Ectodermal cell (in vitro differentiated cells): Measurements from ENCODE around the gene ALOX5AP.

ENCODE experiments used
- H3K27ac ChIP-seq: 2 replicates; pipeline ENCODE4 v1.7.0; 2013; ENCODE audit warnings: mild to moderate bottlenecking, low read depth, low read length; ENCODE audit not compliant: insufficient read depth, poor library complexity, severe bottlenecking
- H3K27me3 ChIP-seq: 2 replicates; pipeline ENCODE4 v1.7.0; 2013; ENCODE audit warnings: mild to moderate bottlenecking, low read length; ENCODE audit not compliant: insufficient read depth, control insufficient read depth, poor library complexity, severe bottlenecking
- H3K36me3 ChIP-seq: one replicate; pipeline ENCODE4 v1.7.0; 2013; ENCODE audit warnings: low read length; ENCODE audit not compliant: control insufficient read depth, insufficient read depth
- H3K4me1 ChIP-seq: one replicate; pipeline ENCODE4 v1.7.0; 2013; ENCODE audit warnings: low read length; ENCODE audit not compliant: control insufficient read depth, insufficient read depth
- H3K4me3 ChIP-seq: 2 replicates; pipeline ENCODE4 v1.7.0; 2013; ENCODE audit warnings: low read depth, low read length, control low read depth; ENCODE audit not compliant: insufficient read depth
- H3K9me3 ChIP-seq: 2 replicates; pipeline ENCODE4 v1.7.0; 2013; ENCODE audit warnings: mild to moderate bottlenecking, low read length, moderate library complexity; ENCODE audit not compliant: control insufficient read depth
- WGBS, 2 experiments: methylation state at CpG; one replicate each; pipeline ENCODE4 v1.1.7; 2013; ENCODE audit warnings: missing lambda C conversion rate in 2 of 2; 5-methylcytosine and 5-hydroxymethylcytosine counted together

ALOX5AP gene

DNA sequence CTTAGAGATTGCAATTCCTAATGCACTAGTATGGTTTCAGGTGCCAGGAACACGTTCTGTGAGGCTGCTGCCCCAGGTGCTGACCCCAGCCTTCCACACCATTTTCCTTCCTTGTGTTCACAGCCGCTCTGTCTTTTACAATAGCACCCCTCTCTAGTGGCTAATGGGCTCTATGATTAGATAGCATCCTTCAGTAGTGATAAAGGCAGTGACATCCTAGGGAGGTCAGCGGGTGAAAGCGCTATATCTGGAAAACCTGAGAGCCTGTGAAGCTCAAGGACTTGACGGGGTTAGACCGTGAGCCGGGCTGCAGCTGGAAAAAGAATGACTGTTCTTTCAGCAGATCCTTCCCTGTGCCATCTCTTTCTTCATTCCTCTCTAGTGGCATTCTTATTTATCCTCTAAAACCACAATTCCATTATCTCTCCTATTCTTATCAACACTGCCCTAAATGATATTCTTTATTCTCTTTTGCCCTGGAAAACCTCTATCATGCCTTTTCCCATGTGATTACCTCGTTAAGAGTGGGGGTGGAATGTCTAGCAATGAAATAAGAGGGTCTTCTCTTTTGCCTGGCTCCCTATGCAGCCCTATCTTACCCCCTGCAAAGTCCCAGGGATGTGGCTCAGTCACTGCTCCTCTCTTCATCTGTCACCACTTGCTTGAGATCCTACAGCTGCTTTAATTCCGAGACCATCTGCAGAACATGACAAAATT lies 21.8 kb downstream of the ALOX5AP start:
- H3K4me1 ChIP-seq = no peaks in the 10 kb centered on the region
- H3K36me3 ChIP-seq = no peaks in the 10 kb centered on the region
- H3K27me3 ChIP-seq = no peaks in the 10 kb centered on the region
- no peak overlapping the region for H3K27ac ChIP-seq
- H3K9me3 ChIP-seq = no peaks in the 10 kb centered on the region
- no peak overlapping the region for H3K4me3 ChIP-seq
- WGBS, 2 experiments = 89 to 91% methylated on average over 8 to 9 of the region's 9 CpGs

DNA sequence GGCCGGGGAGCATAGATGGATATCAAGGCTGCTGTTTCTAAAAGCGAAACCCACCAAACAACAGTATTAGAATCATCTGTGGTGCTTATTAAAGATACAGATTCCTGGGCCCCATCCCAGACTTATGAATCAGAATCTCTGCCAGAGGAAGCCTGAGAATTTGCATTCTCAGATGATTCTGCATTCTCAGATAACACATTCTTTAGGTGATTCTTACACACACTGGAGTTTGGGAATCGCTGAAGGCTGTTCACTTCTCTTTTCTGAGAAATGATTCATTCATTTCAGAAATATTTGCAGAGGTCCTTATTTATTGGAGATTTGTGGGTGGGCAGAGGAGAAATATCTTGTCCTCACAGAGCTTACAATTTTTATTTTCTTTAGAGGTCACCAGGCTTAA lies 24.4 kb downstream of the ALOX5AP start:
- no peaks in the 10 kb centered on the region for H3K27me3 ChIP-seq
- WGBS, 2 experiments = 97 to 100% methylated on average over 3 of the region's 3 CpGs
- no peaks in the 10 kb centered on the region for H3K4me1 ChIP-seq
- H3K4me3 ChIP-seq = no peak overlapping the region
- no peak overlapping the region for H3K27ac ChIP-seq
- no peaks in the 10 kb centered on the region for H3K9me3 ChIP-seq
- H3K36me3 ChIP-seq = no peaks in the 10 kb centered on the region

DNA sequence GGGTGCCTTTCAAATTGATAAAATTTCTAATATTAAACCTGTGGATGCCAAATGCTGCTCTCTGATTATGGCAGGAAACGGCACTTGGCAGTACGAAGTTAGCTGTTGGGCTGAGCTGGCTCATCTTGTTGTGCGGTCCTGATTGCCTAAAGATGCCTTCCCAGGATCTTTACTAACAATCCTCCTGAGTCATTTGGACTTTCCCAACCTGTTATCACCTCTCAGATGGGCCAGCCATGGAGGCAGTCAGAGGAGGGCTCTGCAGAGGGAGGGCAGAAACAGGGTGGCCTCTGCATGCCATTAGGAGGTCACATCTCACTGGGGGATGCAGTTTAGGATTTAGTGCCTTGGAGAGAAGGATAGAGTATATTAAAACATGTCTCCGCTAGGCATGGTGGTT lies 27.3 kb downstream of the ALOX5AP start:
- H3K4me3 ChIP-seq = no peak overlapping the region
- WGBS, 2 experiments = 94 to 99% methylated on average over 4 of the region's 4 CpGs
- no peaks in the 10 kb centered on the region for H3K4me1 ChIP-seq
- H3K27ac ChIP-seq = no peak overlapping the region
- no peaks in the 10 kb centered on the region for H3K36me3 ChIP-seq
- H3K9me3 ChIP-seq = no peaks in the 10 kb centered on the region
- no peaks in the 10 kb centered on the region for H3K27me3 ChIP-seq

DNA sequence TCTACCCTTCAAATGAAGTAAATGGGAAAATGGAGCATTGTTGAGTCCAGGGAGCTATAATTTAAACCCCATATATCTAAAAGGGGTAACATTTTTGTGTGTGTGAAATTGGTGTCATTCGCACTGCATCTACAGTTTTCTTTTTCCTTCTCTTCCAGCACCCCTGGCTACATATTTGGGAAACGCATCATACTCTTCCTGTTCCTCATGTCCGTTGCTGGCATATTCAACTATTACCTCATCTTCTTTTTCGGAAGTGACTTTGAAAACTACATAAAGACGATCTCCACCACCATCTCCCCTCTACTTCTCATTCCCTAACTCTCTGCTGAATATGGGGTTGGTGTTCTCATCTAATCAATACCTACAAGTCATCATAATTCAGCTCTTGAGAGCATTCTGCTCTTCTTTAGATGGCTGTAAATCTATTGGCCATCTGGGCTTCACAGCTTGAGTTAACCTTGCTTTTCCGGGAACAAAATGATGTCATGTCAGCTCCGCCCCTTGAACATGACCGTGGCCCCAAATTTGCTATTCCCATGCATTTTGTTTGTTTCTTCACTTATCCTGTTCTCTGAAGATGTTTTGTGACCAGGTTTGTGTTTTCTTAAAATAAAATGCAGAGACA lies 28.6 kb downstream of the ALOX5AP start:
- H3K4me3 ChIP-seq = no peak overlapping the region
- no peaks in the 10 kb centered on the region for H3K9me3 ChIP-seq
- no peaks in the 10 kb centered on the region for H3K36me3 ChIP-seq
- no peaks in the 10 kb centered on the region for H3K4me1 ChIP-seq
- 90 to 95% methylated on average over 8 of the region's 8 CpGs for WGBS, 2 experiments
- no peaks in the 10 kb centered on the region for H3K27me3 ChIP-seq
- H3K27ac ChIP-seq = no peak overlapping the region

DNA sequence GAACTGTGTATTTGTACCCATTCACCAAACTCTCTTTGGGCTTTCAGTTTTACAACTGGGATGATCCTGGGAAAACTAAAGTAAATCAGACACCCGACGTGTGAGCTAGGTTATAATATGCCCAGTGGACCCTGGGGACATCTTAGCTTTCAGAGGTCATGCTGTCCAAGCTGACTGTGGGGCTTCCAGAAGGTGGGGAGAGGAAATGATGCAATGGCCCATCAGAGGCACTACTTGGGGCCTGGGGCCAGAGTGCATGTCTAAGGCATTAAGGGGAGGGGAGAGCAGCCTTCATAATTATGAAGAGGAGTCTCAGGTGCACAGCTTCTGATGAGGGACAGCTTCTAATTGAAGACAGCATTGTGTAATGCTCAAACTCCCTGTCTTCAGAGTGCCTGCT lies 30.9 kb downstream of the ALOX5AP start:
- 88 to 94% methylated on average over 2 of the region's 2 CpGs for WGBS, 2 experiments
- Histone ChIP-seq H3K9me3 (no peaks in the 10 kb centered on the region), H3K36me3 (no peaks in the 10 kb centered on the region), H3K27me3 (no peaks in the 10 kb centered on the region), H3K4me1 (no peaks in the 10 kb centered on the region), H3K27ac (no peak overlapping the region), H3K4me3 (no peak overlapping the region)

DNA sequence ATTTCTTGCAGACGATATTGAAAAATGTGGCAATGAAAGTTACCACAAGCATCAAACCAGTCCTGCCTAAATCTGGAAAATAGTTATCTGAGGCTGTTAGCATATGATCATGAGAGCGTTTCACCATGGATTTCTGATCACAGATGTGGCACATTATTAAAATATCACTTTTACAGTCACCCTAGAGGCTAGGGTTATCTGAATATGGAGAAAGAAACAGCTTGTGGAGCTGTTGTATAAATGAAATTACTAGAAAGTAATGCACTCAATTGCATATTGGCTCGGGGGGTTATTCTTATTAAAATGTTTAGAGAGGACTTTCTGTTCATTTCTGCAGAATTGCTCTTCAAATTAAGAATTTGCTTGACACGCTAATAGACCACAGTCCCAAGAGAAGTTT lies 35.6 kb downstream of the ALOX5AP start:
- H3K27ac ChIP-seq = no peak overlapping the region
- no peaks in the 10 kb centered on the region for H3K9me3 ChIP-seq
- no peaks in the 10 kb centered on the region for H3K36me3 ChIP-seq
- WGBS, 2 experiments = 96 to 97% methylated on average over 3 to 4 of the region's 4 CpGs
- no peaks in the 10 kb centered on the region for H3K4me1 ChIP-seq
- no peak overlapping the region for H3K4me3 ChIP-seq
- H3K27me3 ChIP-seq = no peaks in the 10 kb centered on the region

DNA sequence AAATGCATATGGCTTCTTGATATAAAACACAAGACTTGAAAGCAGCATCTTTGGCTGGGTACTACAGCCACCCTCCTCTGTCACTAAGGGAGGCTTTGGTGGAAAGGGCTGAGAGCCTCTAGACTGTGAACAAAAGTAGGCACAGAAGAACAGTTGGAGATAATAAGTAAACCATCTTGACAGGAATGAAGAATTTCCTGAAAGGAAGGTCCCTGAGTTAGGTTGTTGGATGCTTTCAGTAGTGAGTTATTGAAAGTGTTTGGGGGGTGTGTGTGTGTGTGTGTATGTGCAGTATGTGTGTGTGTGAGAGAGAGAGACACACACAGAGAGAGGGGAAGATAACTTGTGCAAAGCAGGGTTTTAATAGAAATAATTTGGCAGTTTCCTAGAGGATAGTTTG lies 38.2 kb downstream of the ALOX5AP start:
- Histone ChIP-seq H3K4me3 (no peak overlapping the region), H3K27ac (no peak overlapping the region), H3K9me3 (no peaks in the 10 kb centered on the region), H3K4me1 (no peaks in the 10 kb centered on the region), H3K36me3 (no peaks in the 10 kb centered on the region), H3K27me3 (no peaks in the 10 kb centered on the region)

DNA sequence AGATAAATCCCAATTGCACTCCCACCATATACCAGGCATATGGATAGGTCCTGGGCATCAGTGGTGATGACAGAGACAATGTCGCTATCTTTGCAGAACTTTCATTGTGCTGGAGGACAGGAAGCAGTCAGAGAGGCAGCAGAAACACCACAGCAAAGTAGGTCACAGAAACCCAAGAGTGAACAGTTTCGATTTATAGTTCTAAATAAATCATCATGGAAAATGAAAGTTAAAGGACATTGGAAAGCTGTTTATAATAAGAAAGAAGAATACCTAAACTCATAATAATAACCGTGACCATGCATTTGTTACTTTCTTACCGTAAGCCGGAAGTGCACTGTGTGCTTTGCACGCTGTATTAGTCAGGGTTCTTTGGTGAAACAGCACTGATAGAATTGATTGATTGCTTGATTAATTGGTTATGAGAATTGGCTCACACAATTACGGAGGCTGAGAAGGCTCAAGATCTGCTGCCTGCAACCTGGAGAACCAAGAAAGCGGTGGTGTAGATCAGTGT lies 38.9 kb downstream of the ALOX5AP start:
- WGBS, 2 experiments = 96 to 97% methylated on average over 7 to 8 of the region's 8 CpGs
- no peak overlapping the region for H3K27ac ChIP-seq
- no peaks in the 10 kb centered on the region for H3K9me3 ChIP-seq

DNA sequence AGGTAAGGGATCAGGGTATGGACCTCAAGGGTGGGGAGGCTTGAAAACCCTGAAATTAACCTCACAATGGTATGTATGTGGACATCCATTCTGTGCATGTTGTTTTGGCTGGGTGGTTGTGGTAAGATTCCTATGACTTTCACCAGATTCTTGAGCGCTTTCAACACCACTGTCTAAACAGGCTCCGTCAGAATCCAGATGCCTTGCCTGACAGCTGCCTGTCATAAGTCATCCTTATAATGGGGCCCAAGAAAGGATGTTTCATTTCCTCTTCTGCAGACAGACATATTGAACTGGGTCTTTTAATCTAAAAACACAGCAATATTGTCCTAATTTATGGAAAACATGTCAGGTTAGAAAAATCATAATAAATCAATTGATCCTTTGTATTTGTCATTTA lies 41.3 kb downstream of the ALOX5AP start:
- Histone ChIP-seq H3K4me1 (peaks cover 9% of the 10 kb centered on the region), H3K4me3 (no peak overlapping the region), H3K27ac (no peak overlapping the region), H3K9me3 (no peaks in the 10 kb centered on the region), H3K36me3 (no peaks in the 10 kb centered on the region), H3K27me3 (no peaks in the 10 kb centered on the region)
- WGBS, 2 experiments = 99 to 100% methylated on average over 2 of the region's 2 CpGs

More for the DNA sequence above, 38.9 kb downstream of the ALOX5AP start:
- H3K27me3 ChIP-seq = no peaks in the 10 kb centered on the region
- no peaks in the 10 kb centered on the region for H3K36me3 ChIP-seq
- H3K4me3 ChIP-seq = no peak overlapping the region
- H3K4me1 ChIP-seq = peaks cover 5% of the 10 kb centered on the region

DNA sequence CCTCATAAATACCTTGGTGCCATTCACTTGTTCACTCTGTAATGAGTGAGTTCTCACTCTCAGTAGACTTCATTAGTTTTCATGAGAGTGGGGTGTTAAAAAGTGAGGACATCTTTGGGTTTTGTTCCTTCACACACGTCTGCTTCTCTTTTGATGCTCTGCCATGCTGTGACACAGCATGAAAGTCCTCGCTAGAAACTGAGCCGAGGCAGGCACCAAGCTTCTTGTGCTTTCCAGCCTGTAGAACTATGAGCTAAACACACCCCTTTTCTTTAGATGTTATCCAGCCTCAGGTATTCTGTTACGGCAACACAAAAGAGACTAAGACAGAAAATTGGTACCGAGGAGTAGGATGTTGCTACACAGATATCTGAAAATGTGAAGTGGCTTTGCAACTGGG lies 43.7 kb downstream of the ALOX5AP start:
- Histone ChIP-seq H3K4me1 (peaks cover 9% of the 10 kb centered on the region), H3K36me3 (no peaks in the 10 kb centered on the region), H3K27me3 (no peaks in the 10 kb centered on the region), H3K4me3 (no peak overlapping the region), H3K9me3 (no peaks in the 10 kb centered on the region), H3K27ac (no peak overlapping the region)
- WGBS, 2 experiments = 40 to 44% methylated on average over 5 of the region's 5 CpGs
